HG02623 (cell line): ENCODE results near the gene TRAPPC3L.
A peak's percentile ranks its signal among the peaks of the same experiment; 100 is the strongest.
"Not testable (repeated sequence)": the region's sequence is repeated elsewhere in the genome, so short reads cannot be mapped to it uniquely, and the experiment has no call there.

ENCODE experiments used
- ATAC-seq: cut with Tn5 transposase; IDR thresholded peaks from one replicate; pipeline ENCODE4 v1.9.1; 2021; ENCODE audit warnings: moderate library complexity; ENCODE audit not compliant: unreplicated experiment

The TRAPPC3L gene

GRCh38 chr6:116515141-116515540 lies 30.3 kb downstream of the TRAPPC3L start:
- no peak for ATAC-seq

DNA sequence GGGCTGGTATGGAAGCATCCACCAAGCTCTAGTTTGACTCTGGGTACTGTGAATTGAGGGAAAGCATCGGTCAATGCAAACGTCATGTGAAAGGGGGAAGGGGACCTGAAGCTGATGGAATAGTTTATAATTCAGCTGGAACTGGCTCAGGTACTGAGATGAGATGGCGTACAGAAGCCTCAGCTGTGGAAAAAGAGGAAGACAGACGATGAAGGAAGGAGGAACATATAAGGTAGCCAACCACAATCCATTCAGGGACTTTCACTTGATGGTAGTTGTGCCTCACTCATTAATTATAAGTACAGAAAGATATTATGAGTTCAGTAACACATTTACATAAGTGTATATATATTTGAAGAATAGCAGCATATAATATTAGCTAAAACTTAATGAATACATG lies 31.4 kb downstream of the TRAPPC3L start:
- ATAC-seq = no peak

DNA sequence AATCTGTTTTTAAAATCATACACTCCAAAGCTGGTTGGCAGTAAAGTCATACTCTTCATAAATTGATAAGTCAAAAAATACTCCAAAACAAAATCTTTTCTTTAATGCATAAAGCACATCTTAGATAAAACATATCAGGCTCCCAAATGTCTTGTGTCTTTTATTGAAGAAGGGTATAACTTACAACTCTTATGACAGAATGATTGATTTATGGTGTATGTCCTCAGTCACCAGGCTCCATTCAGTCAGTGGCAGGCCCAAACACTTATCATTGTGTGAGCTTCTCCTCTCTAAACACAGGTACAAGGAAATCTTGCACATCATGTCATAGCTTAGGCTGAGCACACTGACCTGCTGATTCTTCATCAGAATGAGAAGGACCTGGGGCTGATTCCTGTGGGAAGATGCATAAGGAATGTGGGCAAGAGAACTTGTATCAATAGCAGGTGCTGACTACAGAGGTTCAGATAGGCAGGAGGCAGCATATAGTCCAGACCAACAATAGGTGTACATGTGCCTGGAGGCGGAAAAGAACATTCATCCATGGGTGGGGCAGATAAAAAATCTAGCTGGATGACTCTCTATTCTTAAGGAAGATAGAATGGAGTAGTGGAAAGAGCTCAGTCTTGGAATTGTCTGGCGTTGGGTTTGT lies 32.1 kb downstream of the TRAPPC3L start:
- no peak for ATAC-seq

- no peak for ATAC-seq
Observed at GRCh38 chr6:116512734-116513133, 32.8 kb downstream of the TRAPPC3L start.

GRCh38 chr6:116512111-116512559 lies 33.3 kb downstream of the TRAPPC3L start:
- ATAC-seq = peak; percentile 83

- ATAC-seq = no peak
Observed at GRCh38 chr6:116511424-116512110, 33.9 kb downstream of the TRAPPC3L start, which contains the start of gene CALHM5. CALHM5 (plus strand) TSS chr6:116511639; CDS start chr6:116511697, 58 bp downstream.

GRCh38 chr6:116508527-116508926 lies 37.0 kb downstream of the TRAPPC3L start:
- ATAC-seq = no peak

- no peak for ATAC-seq
Observed at GRCh38 chr6:116507324-116507723, 38.2 kb downstream of the TRAPPC3L start.

DNA sequence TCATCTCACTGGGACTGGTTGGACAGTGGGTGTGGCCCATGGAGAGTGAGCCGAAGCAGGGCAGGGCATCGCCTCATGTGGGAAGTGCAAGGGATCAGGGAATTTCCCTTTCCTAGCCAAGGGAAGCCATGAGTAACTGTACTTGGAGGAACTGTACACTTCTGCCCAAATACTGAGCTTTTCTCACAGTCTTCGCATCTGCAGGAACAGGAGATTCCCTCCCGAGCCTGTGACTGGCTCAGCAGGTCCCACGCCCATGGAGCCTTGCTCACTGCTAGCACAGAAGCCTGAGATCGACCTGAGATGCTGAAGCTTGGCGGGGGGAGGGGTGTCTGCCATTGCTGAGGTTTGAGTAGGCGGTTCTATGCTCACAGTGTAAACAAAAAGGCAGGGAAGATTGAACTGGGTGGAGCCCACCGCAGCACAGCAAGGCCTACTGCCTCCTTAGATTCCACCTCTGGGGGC lies 44.5 kb downstream of the TRAPPC3L start:
- ATAC-seq = no peak

DNA sequence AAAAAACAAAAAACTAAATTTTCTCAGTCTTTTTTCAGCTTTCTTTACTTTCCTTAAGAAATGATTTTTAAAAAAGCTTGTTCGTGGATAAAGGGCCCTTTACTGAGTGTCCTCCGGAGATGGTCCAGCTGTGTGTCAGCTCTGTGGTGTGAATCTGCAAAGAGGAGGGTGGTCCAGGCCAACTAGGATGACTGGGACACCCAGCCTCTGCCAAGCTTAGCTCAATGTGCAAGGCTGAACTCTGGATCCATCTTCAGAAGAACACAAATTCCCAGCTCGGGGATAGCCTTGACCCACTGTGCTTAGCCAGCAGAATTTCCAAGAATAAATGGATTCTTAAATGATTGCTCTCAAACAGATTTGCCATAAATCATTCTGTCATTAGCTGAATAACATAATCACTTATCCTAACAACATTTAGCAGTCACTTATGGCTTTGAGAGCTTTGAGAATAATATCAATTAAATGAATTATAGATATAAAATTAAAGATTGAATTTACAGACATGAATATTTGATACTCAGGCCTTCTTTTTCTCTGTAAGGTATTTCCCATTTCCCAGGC lies 48.3 kb downstream of the TRAPPC3L start:
- ATAC-seq = no peak

DNA sequence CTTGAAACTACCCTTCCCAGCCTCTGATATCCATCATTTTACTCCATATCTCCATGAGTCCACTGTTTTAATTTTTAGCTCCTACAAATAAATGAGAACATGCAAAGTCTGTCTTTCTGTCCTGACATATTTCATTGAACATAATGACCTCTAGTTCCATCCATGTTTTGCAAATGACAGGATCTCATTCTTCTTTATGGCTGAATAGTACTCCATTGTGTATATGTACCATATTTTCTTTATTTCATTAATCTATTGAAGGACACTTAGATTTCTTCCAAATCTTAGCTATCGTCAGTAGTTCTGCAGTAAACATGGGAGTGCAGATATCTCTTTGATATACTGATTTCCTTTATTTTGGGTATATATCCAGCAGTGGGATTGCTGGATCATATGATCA lies 50.3 kb downstream of the TRAPPC3L start:
- ATAC-seq = not testable (repeated sequence)

- ATAC-seq = no peak
Observed at GRCh38 chr6:116492331-116493067, 53.0 kb downstream of the TRAPPC3L start.

- ATAC-seq = no peak
Observed at GRCh38 chr6:116491610-116492330, 53.7 kb downstream of the TRAPPC3L start.

DNA sequence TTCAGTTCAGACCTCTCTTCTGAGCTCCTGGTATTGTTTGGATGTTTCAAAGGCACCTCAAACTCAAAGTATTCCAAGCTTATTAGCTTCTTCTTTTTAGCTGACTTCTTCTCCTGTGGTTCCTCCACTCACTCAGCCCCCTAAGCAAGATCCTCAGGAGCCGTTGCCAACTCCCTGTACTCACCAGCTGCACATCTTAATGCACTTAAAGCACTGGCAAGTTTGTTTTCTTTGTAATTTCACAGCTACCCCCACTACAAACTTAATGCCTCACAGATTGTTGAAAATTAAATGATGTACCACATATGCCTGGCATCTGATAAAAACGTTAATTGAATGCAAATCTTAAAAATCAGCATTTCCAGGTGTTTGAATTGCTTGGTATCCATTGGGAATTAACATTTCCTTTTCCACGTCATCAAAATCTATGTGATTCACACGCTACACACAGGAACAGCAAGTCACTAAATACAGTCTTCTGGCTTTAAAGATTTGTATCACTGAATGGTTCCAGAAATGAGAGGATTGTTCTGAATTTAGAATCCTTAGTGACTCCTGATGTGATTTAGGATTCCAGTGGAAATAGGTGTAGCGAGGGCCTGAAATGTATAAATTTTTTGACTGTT lies 59.8 kb downstream of the TRAPPC3L start:
- no peak for ATAC-seq

GRCh38 chr6:116483616-116484015 lies 61.9 kb downstream of the TRAPPC3L start:
- ATAC-seq = no peak

- ATAC-seq = no peak
Observed at GRCh38 chr6:116482780-116483179, 62.7 kb downstream of the TRAPPC3L start.

- ATAC-seq = peak; percentile 100
Observed at GRCh38 chr6:116476002-116476678, 69.3 kb downstream of the TRAPPC3L start.

GRCh38 chr6:116475141-116475540 lies 70.3 kb downstream of the TRAPPC3L start:
- no peak for ATAC-seq

DNA sequence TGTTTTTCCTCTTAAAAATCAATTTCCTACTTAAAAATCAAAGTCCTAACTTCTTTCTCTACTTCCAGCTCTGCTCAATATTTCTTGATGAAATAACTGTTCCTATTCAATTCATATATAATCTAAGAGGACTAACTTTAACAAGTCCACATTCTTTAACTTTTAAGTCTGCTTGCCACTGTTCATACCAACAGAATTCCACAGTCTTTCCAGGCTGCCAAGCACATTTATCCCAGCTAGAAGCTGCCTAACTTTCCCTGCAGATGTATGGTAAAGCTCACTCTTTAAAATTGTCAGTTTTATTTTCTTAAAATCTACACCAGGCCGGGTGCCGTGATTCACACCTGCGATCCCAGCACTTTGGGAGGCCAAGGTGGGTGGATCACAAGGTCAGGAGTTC lies 72.8 kb downstream of the TRAPPC3L start:
- ATAC-seq = no peak

- ATAC-seq = no peak
Observed at GRCh38 chr6:116471531-116471930, 74.0 kb downstream of the TRAPPC3L start.
